GM12875 (cell line): ENCODE results near the gene OLFM3.

ENCODE experiments used
- H3K4me3 ChIP-seq: one replicate; pipeline ENCODE4 v1.5.1; 2011; ENCODE audit warnings: low read depth, low read length, control low read depth
- TF ChIP-seq, protein P1 (sequence below): IDR thresholded peaks from 2 replicates; pipeline ENCODE4 v1.5.1; 2011; ENCODE audit warnings: low read depth, mild to moderate bottlenecking, control low read depth, inconsistent platforms, low read length, moderate library complexity, borderline replicate concordance; ENCODE audit not compliant: insufficient read depth

OLFM3 gene

DNA sequence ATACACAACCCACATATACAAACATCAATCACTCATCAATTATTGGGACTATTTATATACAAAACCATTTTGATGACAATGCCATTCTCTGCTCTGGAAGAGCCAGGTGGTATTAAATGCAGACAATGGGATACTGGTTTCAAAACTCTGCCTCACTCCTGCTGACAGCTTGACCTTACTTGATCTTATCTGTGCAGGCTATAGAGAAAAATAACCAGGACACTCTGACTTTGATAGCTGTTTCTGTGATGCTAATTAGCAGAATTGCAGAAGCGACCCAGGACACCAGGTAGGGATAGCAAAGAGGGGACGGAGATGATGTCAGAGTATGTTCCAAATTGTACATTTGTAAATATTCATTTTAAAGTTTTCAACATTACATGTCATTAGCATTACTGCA, 89.5 kb downstream of the OLFM3 start:
- no peak overlapping the region for H3K4me3 ChIP-seq
- TF ChIP-seq, protein P1, sequence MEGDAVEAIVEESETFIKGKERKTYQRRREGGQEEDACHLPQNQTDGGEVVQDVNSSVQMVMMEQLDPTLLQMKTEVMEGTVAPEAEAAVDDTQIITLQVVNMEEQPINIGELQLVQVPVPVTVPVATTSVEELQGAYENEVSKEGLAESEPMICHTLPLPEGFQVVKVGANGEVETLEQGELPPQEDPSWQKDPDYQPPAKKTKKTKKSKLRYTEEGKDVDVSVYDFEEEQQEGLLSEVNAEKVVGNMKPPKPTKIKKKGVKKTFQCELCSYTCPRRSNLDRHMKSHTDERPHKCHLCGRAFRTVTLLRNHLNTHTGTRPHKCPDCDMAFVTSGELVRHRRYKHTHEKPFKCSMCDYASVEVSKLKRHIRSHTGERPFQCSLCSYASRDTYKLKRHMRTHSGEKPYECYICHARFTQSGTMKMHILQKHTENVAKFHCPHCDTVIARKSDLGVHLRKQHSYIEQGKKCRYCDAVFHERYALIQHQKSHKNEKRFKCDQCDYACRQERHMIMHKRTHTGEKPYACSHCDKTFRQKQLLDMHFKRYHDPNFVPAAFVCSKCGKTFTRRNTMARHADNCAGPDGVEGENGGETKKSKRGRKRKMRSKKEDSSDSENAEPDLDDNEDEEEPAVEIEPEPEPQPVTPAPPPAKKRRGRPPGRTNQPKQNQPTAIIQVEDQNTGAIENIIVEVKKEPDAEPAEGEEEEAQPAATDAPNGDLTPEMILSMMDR: no peak

DNA sequence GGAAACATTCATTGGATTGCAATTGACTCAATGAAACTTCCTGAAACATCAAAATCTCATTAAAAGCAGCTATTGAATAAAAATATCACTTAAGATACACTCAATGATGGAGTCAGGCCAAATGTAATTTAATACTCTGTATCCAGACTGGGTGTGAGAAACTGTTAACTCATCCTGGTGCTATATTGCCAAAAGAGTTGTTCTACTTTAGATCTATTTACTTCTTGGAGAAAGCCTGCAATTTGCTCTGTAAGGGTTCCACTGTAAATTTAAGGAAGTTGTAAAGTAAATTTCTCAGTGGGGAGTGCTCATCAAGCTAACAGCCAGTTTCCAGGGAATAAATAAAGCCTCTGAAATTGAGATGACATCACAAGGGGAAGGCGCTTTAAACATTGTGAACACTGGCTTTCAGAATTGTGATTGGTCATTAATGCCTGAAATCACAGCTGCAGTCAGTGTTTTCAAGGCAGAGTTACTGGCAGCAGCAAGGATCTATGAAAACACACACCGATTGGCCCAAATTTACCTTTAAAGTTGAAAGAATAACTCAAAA, 91.4 kb downstream of the OLFM3 start:
- H3K4me3 ChIP-seq: no peak overlapping the region
- TF ChIP-seq, protein P1: no peak

DNA sequence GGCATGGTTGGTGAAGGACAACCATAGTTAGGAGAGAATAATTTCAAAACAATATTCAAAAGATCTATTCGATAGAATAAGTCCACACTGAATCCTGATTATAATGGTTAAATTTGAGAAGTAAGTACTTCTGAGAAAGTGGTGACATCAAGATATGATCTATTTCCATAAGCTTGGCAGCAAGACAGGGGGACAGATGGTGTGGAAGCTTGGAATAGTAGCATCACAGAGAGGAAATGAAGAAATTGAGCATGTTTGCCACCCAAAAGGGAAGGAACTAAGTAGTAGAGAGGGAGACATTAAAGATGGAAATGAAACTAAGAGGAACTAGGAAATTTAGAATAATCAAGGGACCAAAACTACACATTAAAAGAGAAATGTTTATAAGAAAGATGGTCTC, 94.5 kb downstream of the OLFM3 start:
- TF ChIP-seq, protein P1: no peak
- no peak overlapping the region for H3K4me3 ChIP-seq

DNA sequence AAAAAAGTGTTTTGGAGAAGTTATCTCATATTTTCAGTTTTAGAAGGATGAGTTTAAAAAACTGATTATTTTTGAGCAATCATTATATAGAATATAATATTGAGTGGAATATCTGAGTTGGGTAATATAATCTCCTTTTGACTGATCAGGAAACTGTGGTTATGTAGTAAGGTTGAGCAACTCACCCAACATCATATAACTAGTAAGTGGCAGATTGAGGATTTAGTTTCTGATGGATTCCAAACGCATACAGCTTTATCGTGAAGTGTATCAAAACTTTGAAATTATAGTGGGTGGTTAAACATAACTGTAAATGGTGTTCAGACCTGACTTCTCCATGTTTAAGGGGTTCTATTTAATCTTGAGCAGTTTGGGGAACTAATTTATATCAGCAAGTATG, 98.6 kb downstream of the OLFM3 start:
- H3K4me3 ChIP-seq: no peak overlapping the region
- TF ChIP-seq, protein P1: no peak

DNA sequence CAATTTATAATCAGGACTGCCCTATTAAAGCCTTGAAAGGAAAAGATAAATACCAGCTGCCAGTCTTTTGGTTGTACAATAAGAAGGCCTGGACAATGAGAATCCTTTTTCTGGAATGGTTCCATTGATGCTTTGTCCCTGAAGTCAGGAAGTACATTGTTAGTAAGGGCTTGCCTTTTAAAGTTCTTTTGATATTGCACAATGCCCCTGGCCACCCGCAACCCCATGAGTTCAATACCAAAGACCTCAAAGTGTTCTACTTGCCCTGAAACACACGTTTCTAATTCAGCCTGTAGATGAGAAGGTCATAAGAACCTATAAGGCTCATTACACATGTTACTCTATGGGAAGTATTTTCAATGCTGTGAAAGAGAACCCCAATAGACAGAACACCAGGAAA, 112.1 kb downstream of the OLFM3 start:
- TF ChIP-seq, protein P1: no peak
- no peak overlapping the region for H3K4me3 ChIP-seq

DNA sequence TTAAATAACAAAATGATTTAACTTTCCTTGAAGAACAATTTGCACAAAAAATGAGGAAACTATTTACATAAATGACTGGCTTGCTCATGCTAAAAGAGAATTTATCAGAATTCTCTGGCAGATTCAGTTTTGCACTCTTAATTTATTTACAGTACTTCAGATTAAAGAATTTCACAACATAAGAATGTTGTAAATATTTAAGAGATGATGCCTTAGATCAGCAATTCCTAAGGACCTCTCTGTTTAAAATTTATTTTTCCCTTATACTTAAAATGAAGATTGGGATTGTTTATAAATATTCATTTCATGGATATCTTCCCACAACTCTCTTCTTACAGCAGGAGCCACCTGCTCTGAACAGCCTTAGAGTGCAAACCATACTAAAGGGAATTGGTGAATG, 120.8 kb downstream of the OLFM3 start:
- H3K4me3 ChIP-seq: no peak overlapping the region
- TF ChIP-seq, protein P1: no peak

DNA sequence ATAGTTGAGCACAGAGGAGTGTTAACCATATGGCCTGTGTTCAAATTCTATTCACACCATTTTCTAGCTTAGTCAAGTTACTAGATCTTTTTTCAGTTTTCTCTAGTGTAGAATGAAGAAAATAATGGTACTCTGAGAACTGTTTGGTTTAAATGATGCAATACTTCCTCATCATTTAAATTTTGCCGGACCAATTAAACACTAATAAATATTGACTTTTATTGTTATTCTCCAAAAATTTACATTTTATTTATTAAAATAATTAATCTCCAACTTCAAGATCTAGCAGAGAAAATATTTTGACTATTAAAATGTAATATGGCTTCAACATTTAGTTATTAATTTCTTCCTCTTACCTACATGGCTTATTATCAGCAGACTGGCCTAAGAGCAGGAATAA, 123.1 kb downstream of the OLFM3 start:
- H3K4me3 ChIP-seq: no peak overlapping the region
- TF ChIP-seq, protein P1: no peak
